ENCODE data around the gene IRF1.

Gene IRF1

GRCh38 chr5:132473019-132473531 is 17.5 kb downstream of the IRF1 start:
- FAIRE-seq, result no peak

- FAIRE-seq, result no peak
These were observed 18.1 kb downstream of the IRF1 start for GRCh38 chr5:132472431-132472830.

GRCh38 chr5:132471944-132472343 is 18.6 kb downstream of the IRF1 start:
- no peak for FAIRE-seq

- no peak for FAIRE-seq
These were observed 19.2 kb downstream of the IRF1 start for GRCh38 chr5:132471151-132471907.

- FAIRE-seq, result no peak
These were observed 20.0 kb downstream of the IRF1 start for GRCh38 chr5:132470596-132470995.

- no peak for FAIRE-seq
These were observed 20.6 kb downstream of the IRF1 start for GRCh38 chr5:132470010-132470392.

- FAIRE-seq, result no peak
These were observed 21.1 kb downstream of the IRF1 start for GRCh38 chr5:132469380-132470009.

- no peak for FAIRE-seq
These were observed 21.8 kb downstream of the IRF1 start for GRCh38 chr5:132468656-132469379.

GRCh38 chr5:132467287-132467984 is 23.1 kb downstream of the IRF1 start:
- FAIRE-seq, result no peak

- no peak for FAIRE-seq
These were observed 23.9 kb downstream of the IRF1 start for GRCh38 chr5:132466433-132467286.

GRCh38 chr5:132465059-132465707 is 25.4 kb downstream of the IRF1 start:
- no peak for FAIRE-seq

- no peak for FAIRE-seq
These were observed 26.2 kb downstream of the IRF1 start for GRCh38 chr5:132464156-132464939.

- no peak for FAIRE-seq
These were observed 26.8 kb downstream of the IRF1 start for GRCh38 chr5:132463811-132464155.

GRCh38 chr5:132462856-132463745 is 27.5 kb downstream of the IRF1 start:
- no peak for FAIRE-seq

GRCh38 chr5:132462333-132462732 is 28.2 kb downstream of the IRF1 start:
- no peak for FAIRE-seq

GRCh38 chr5:132461569-132462070 is 29.0 kb downstream of the IRF1 start:
- FAIRE-seq, result no peak

GRCh38 chr5:132460846-132461568 is 29.6 kb downstream of the IRF1 start:
- FAIRE-seq, result no peak

GRCh38 chr5:132459983-132460838 is 30.4 kb downstream of the IRF1 start:
- FAIRE-seq, result no peak
